Measurements from ENCODE around the gene CAP1. TPM values are rescaled to one million over a fixed set of nuclear protein-coding genes. Genes with fewer than 3 reads are reported as not detected.

The CAP1 gene
- total and polyA plus RNA-seq, 2 donors: 202 to 268 TPM

- H3K4me3 ChIP-seq (ENCODE audit: low read length in 2 of 2): no peak overlapping the region
- DNase-seq (ENCODE audit: low read depth in 6 of 9, low spot score in 9 of 9): no peak
- H3K36me3 ChIP-seq (ENCODE audit: control insufficient read depth in 2 of 2, insufficient read depth in 2 of 2, low read length in 1 of 2): peaks cover 0 to 10% of the 10 kb centered on the region in 2 donors
- peaks cover 27 to 51% of the 10 kb centered on the region in 2 donors for H3K4me1 ChIP-seq (ENCODE audit: control insufficient read depth in 2 of 2, insufficient read depth in 2 of 2, low read length in 2 of 2)
- 81% methylated on average over 3 of the region's 3 CpGs for WGBS
- H3K27me3 ChIP-seq (ENCODE audit: control insufficient read depth in 2 of 2, insufficient read depth in 1 of 2, low read length in 1 of 2): no peaks in the 10 kb centered on the region
- no peaks in the 10 kb centered on the region for H3K9me3 ChIP-seq (ENCODE audit: control insufficient read depth in 2 of 2, insufficient read depth in 1 of 2, low read length in 1 of 2)
- peak overlapping the region in 1 of 2 donors; percentile 96 for H3K27ac ChIP-seq (ENCODE audit: low read depth in 1 of 2, low read length in 1 of 2)
These were observed 1.8 kb upstream of the CAP1 start for GRCh38 chr1:40038697-40039096.

DNA sequence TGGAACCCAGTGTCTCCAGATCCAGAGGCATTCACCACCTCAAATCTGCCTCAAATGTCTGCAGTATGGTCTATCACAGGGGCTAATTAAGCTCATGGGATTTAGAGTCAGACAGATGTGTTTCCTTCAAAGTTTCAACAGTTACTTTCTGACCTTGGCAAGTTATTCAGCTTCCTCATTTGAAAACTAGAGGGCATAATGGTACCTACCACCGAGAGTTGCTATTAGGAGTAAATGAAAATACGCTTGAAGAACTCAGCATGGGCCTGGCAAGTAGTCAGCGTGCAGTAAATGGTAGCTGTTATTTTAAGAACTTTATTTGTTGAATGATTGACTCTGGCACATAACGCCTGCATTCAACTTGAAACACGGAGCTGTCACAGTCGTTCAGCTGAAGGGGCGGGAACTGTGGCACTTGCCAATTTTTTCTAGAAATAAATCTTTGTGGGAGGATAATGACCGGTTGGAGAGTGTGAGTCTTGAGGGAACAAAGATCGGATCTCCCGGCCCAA is 1.2 kb upstream of the CAP1 start:
- peaks cover 27 to 48% of the 10 kb centered on the region in 2 donors for H3K4me1 ChIP-seq (ENCODE audit: control insufficient read depth in 2 of 2, insufficient read depth in 2 of 2, low read length in 2 of 2)
- peaks cover 0 to 10% of the 10 kb centered on the region in 2 donors for H3K36me3 ChIP-seq (ENCODE audit: control insufficient read depth in 2 of 2, insufficient read depth in 2 of 2, low read length in 1 of 2)
- WGBS: under 1% methylated on average over 10 of the region's 10 CpGs
- H3K27ac ChIP-seq (ENCODE audit: low read depth in 1 of 2, low read length in 1 of 2): peak overlapping the region; percentile 96 to 98
- H3K9me3 ChIP-seq (ENCODE audit: control insufficient read depth in 2 of 2, insufficient read depth in 1 of 2, low read length in 1 of 2): no peaks in the 10 kb centered on the region
- peak in 3 of 9 donors; percentile 27 to 48 (median 44) for DNase-seq (ENCODE audit: low read depth in 6 of 9, low spot score in 9 of 9)
- H3K4me3 ChIP-seq (ENCODE audit: low read length in 2 of 2): peak overlapping the region; percentile 80 to 100
- no peaks in the 10 kb centered on the region for H3K27me3 ChIP-seq (ENCODE audit: control insufficient read depth in 2 of 2, insufficient read depth in 1 of 2, low read length in 1 of 2)

DNA sequence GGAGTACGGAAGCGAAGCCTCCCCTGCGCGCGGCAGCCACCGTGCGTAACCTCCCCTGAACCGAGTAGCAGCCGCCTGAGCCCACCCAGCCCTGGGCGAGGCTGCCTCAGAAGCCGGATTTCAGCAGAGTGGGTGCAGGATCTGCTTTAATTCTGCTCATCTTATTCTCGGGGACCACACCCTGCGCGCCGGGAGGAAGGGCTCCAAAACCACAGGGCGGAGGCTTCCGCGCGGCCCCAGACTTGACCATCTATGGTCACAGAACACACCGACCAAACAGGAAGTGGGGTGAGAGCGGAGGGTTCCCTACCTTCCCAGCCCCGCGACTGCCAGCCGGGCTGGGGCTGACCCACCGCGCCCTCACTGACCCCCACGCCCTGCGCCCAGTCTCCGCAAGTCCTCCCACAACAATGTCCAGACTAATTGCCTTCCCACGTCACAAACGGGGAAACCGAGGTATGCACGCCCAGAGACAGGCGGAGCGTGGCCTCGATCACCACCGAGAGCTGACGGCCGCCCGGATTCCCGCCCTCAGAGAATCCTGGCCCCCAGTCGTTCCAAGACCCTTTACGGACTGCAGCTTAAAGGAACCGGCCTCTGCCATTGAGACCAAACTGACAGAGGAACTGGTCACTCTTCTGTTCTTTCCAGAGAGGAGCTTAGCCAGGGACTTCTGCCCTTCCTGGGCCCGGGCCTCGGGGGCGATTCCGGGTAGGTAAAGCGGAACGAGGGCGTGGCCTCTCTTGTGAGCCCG is 595 bp upstream of the CAP1 start:
- peaks cover 23 to 45% of the 10 kb centered on the region in 2 donors for H3K4me1 ChIP-seq (ENCODE audit: control insufficient read depth in 2 of 2, insufficient read depth in 2 of 2, low read length in 2 of 2)
- H3K27me3 ChIP-seq (ENCODE audit: control insufficient read depth in 2 of 2, insufficient read depth in 1 of 2, low read length in 1 of 2): no peaks in the 10 kb centered on the region
- peak in 6 of 9 donors; percentile 38 to 81 (median 60) for DNase-seq (ENCODE audit: low read depth in 6 of 9, low spot score in 9 of 9)
- peak overlapping the region; percentile 80 to 100 for H3K4me3 ChIP-seq (ENCODE audit: low read length in 2 of 2)
- WGBS: under 1% methylated on average over 52 of the region's 52 CpGs
- no peaks in the 10 kb centered on the region for H3K9me3 ChIP-seq (ENCODE audit: control insufficient read depth in 2 of 2, insufficient read depth in 1 of 2, low read length in 1 of 2)
- H3K36me3 ChIP-seq (ENCODE audit: control insufficient read depth in 2 of 2, insufficient read depth in 2 of 2, low read length in 1 of 2): peaks cover 1 to 12% of the 10 kb centered on the region in 2 donors
- H3K27ac ChIP-seq (ENCODE audit: low read depth in 1 of 2, low read length in 1 of 2): peak overlapping the region; percentile 96 to 98

GRCh38 chr1:40041466-40041838 is 923 bp downstream of the CAP1 start:
- WGBS: 44% methylated on average over 5 of the region's 5 CpGs
- Histone ChIP-seq H3K4me3 (ENCODE audit: low read length in 2 of 2) (peak overlapping the region; percentile 78 to 100), H3K27me3 (ENCODE audit: control insufficient read depth in 2 of 2, insufficient read depth in 1 of 2, low read length in 1 of 2) (no peaks in the 10 kb centered on the region), H3K36me3 (ENCODE audit: control insufficient read depth in 2 of 2, insufficient read depth in 2 of 2, low read length in 1 of 2) (peaks cover 4 to 16% of the 10 kb centered on the region in 2 donors), H3K27ac (ENCODE audit: low read depth in 1 of 2, low read length in 1 of 2) (peak overlapping the region; percentile 15 to 75), H3K9me3 (ENCODE audit: control insufficient read depth in 2 of 2, insufficient read depth in 1 of 2, low read length in 1 of 2) (no peaks in the 10 kb centered on the region), H3K4me1 (ENCODE audit: control insufficient read depth in 2 of 2, insufficient read depth in 2 of 2, low read length in 2 of 2) (peaks cover 17 to 36% of the 10 kb centered on the region in 2 donors)
- DNase-seq (ENCODE audit: low read depth in 6 of 9, low spot score in 9 of 9): no peak

- Histone ChIP-seq H3K9me3 (ENCODE audit: control insufficient read depth in 2 of 2, insufficient read depth in 1 of 2, low read length in 1 of 2) (no peaks in the 10 kb centered on the region), H3K27ac (ENCODE audit: low read depth in 1 of 2, low read length in 1 of 2) (no peak overlapping the region), H3K27me3 (ENCODE audit: control insufficient read depth in 2 of 2, insufficient read depth in 1 of 2, low read length in 1 of 2) (no peaks in the 10 kb centered on the region), H3K36me3 (ENCODE audit: control insufficient read depth in 2 of 2, insufficient read depth in 2 of 2, low read length in 1 of 2) (peaks cover 4 to 22% of the 10 kb centered on the region in 2 donors), H3K4me1 (ENCODE audit: control insufficient read depth in 2 of 2, insufficient read depth in 2 of 2, low read length in 2 of 2) (peaks cover 17 to 30% of the 10 kb centered on the region in 2 donors), H3K4me3 (ENCODE audit: low read length in 2 of 2) (peak overlapping the region in 1 of 2 donors; percentile 2)
- 85% methylated on average over 4 of the region's 4 CpGs for WGBS
- DNase-seq (ENCODE audit: low read depth in 6 of 9, low spot score in 9 of 9): no peak
These were observed 1.8 kb downstream of the CAP1 start for GRCh38 chr1:40042341-40042740.

DNA sequence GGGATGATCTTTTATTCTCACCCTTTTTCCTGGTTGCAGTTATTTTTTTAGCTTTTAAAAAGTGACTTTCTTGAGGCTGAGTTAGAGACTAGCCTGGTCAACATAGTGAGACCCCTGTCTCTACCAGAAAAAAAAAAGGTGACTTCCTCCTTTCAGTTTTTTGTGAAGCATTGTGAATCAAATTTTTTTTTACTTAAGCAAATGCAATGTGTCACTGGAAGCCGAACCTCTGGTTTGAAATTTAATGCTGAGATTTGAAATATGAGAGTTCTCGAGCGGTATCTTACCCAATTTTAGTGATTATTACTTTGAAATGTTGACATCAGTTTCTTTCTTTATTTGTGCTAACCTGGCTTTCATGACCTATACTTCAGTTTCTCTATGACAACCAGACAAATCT is 3.6 kb downstream of the CAP1 start:
- H3K27ac ChIP-seq (ENCODE audit: low read depth in 1 of 2, low read length in 1 of 2): no peak overlapping the region

DNA sequence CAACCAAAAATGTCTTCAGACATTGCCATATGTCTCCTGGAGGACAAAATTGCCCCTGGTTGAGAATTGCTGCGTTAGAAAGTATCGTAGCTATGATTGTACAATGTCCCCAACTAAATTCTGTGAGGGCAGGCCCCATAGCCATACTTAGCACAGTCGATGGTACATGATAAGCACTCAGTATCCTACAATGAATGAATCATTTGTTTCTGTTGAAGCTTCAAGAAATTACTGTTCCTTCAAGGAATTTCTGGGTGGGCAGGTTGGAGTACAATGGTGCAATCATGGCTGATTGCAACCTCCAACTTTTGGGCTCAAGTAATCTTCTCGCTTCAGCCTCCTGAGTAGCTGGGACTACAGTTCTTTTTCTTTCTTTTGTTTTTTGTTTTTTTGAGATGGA is 4.7 kb downstream of the CAP1 start:
- Histone ChIP-seq H3K4me1 (ENCODE audit: control insufficient read depth in 2 of 2, insufficient read depth in 2 of 2, low read length in 2 of 2) (peaks cover 15 to 24% of the 10 kb centered on the region in 2 donors), H3K4me3 (ENCODE audit: low read length in 2 of 2) (no peak overlapping the region), H3K27me3 (ENCODE audit: control insufficient read depth in 2 of 2, insufficient read depth in 1 of 2, low read length in 1 of 2) (no peaks in the 10 kb centered on the region), H3K9me3 (ENCODE audit: control insufficient read depth in 2 of 2, insufficient read depth in 1 of 2, low read length in 1 of 2) (no peaks in the 10 kb centered on the region), H3K36me3 (ENCODE audit: control insufficient read depth in 2 of 2, insufficient read depth in 2 of 2, low read length in 1 of 2) (peaks cover 4 to 37% of the 10 kb centered on the region in 2 donors), H3K27ac (ENCODE audit: low read depth in 1 of 2, low read length in 1 of 2) (no peak overlapping the region)
- WGBS: 97% methylated on average over 4 of the region's 4 CpGs
- no peak for DNase-seq (ENCODE audit: low read depth in 6 of 9, low spot score in 9 of 9)

More for the DNA sequence above, 3.6 kb downstream of the CAP1 start:
- peaks cover 15 to 28% of the 10 kb centered on the region in 2 donors for H3K4me1 ChIP-seq (ENCODE audit: control insufficient read depth in 2 of 2, insufficient read depth in 2 of 2, low read length in 2 of 2)
- no peak overlapping the region for H3K4me3 ChIP-seq (ENCODE audit: low read length in 2 of 2)
- 67% methylated on average over 3 of the region's 3 CpGs for WGBS
- no peak for DNase-seq (ENCODE audit: low read depth in 6 of 9, low spot score in 9 of 9)
- no peaks in the 10 kb centered on the region for H3K27me3 ChIP-seq (ENCODE audit: control insufficient read depth in 2 of 2, insufficient read depth in 1 of 2, low read length in 1 of 2)
- no peaks in the 10 kb centered on the region for H3K9me3 ChIP-seq (ENCODE audit: control insufficient read depth in 2 of 2, insufficient read depth in 1 of 2, low read length in 1 of 2)
- H3K36me3 ChIP-seq (ENCODE audit: control insufficient read depth in 2 of 2, insufficient read depth in 2 of 2, low read length in 1 of 2): peaks cover 4 to 29% of the 10 kb centered on the region in 2 donors

DNA sequence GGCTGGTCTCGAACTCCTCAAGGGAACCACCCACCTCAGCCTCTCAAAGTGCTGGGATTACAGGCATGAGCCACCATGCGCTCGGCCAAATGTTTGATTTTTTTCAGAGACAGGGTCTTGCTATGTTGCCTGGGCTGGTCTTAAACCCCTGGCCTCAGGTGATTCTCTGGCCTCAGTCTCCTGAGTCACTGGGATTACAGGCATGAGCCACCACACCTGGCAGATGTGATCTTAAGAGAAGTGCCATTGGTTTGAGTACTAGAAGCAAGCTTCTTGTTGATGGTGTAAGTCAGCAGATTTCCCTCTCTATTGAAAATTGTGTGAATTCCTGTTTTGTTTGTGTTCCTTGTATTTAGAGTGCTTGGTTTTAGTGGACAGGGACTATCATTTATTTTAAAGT is 5.2 kb downstream of the CAP1 start:
- Histone ChIP-seq H3K36me3 (ENCODE audit: control insufficient read depth in 2 of 2, insufficient read depth in 2 of 2, low read length in 1 of 2) (peaks cover 4 to 37% of the 10 kb centered on the region in 2 donors), H3K4me1 (ENCODE audit: control insufficient read depth in 2 of 2, insufficient read depth in 2 of 2, low read length in 2 of 2) (peaks cover 15 to 24% of the 10 kb centered on the region in 2 donors), H3K27ac (ENCODE audit: low read depth in 1 of 2, low read length in 1 of 2) (no peak overlapping the region), H3K9me3 (ENCODE audit: control insufficient read depth in 2 of 2, insufficient read depth in 1 of 2, low read length in 1 of 2) (no peaks in the 10 kb centered on the region), H3K27me3 (ENCODE audit: control insufficient read depth in 2 of 2, insufficient read depth in 1 of 2, low read length in 1 of 2) (no peaks in the 10 kb centered on the region), H3K4me3 (ENCODE audit: low read length in 2 of 2) (no peak overlapping the region)
- no peak for DNase-seq (ENCODE audit: low read depth in 6 of 9, low spot score in 9 of 9)
- WGBS: 99% methylated on average over 3 of the region's 3 CpGs

GRCh38 chr1:40047276-40047675 is 6.7 kb downstream of the CAP1 start:
- Histone ChIP-seq H3K27ac (ENCODE audit: low read depth in 1 of 2, low read length in 1 of 2) (no peak overlapping the region), H3K9me3 (ENCODE audit: control insufficient read depth in 2 of 2, insufficient read depth in 1 of 2, low read length in 1 of 2) (no peaks in the 10 kb centered on the region), H3K4me1 (ENCODE audit: control insufficient read depth in 2 of 2, insufficient read depth in 2 of 2, low read length in 2 of 2) (peaks cover 5 to 13% of the 10 kb centered on the region in 2 donors), H3K27me3 (ENCODE audit: control insufficient read depth in 2 of 2, insufficient read depth in 1 of 2, low read length in 1 of 2) (no peaks in the 10 kb centered on the region), H3K4me3 (ENCODE audit: low read length in 2 of 2) (no peak overlapping the region), H3K36me3 (ENCODE audit: control insufficient read depth in 2 of 2, insufficient read depth in 2 of 2, low read length in 1 of 2) (peaks cover 9 to 37% of the 10 kb centered on the region in 2 donors)
- DNase-seq (ENCODE audit: low read depth in 6 of 9, low spot score in 9 of 9): no peak
- 95% methylated on average over 2 of the region's 2 CpGs for WGBS

Measured in thymus (tissue), 11 donors.